NCI-H526 (cell line): ENCODE measurements around the gene MYADM.
"Not testable (repeated sequence)": the region's sequence is repeated elsewhere in the genome, so short reads cannot be mapped to it uniquely, and the experiment has no call there.

Experiments
- DNase-seq, 2 experiments: peaks; one replicate each; lab custom pipeline; 2025; lab: John Stamatoyannopoulos, UW

Gene MYADM

GRCh38 chr19:53867225-53868090 is at the start of gene MYADM:
TSS of gene MYADM (plus strand) at chr19:53867883. CDS start at chr19:53873530, 5,647 bp downstream.
- DNase-seq: peak; percentile 96 to 99

GRCh38 chr19:53818756-53819155 is 48.9 kb upstream of the MYADM start:
- DNase-seq: no peak

GRCh38 chr19:53819861-53820260 is 47.8 kb upstream of the MYADM start:
- no peak for DNase-seq

GRCh38 chr19:53823380-53824120 is 44.1 kb upstream of the MYADM start:
- no peak for DNase-seq

GRCh38 chr19:53824134-53824611 is 43.5 kb upstream of the MYADM start, which contains the start of gene NLRP12:
TSS of gene NLRP12 (minus strand) at chr19:53824314. CDS start at chr19:53824174, 140 bp downstream.
- no peak for DNase-seq

- DNase-seq: no peak
Observed at GRCh38 chr19:53826876-53827275, 40.8 kb upstream of the MYADM start.

- no peak for DNase-seq
Observed at GRCh38 chr19:53828531-53828930, 39.2 kb upstream of the MYADM start.

- DNase-seq: not testable (repeated sequence)
Observed at GRCh38 chr19:53832861-53833260, 34.8 kb upstream of the MYADM start.

- not testable (repeated sequence) for DNase-seq
Observed at GRCh38 chr19:53838446-53838845, 29.2 kb upstream of the MYADM start.

- not testable (repeated sequence) for DNase-seq
Observed at GRCh38 chr19:53840241-53840640, 27.4 kb upstream of the MYADM start.

GRCh38 chr19:53840914-53841313 is 26.8 kb upstream of the MYADM start:
- not testable (repeated sequence) for DNase-seq

GRCh38 chr19:53844849-53845246 is 22.8 kb upstream of the MYADM start:
- no peak for DNase-seq

GRCh38 chr19:53847555-53847954 is 20.1 kb upstream of the MYADM start:
- no peak for DNase-seq

- no peak for DNase-seq
Observed at GRCh38 chr19:53849237-53849676, 18.4 kb upstream of the MYADM start.

- DNase-seq: no peak
Observed at GRCh38 chr19:53853707-53854106, 14.0 kb upstream of the MYADM start.

GRCh38 chr19:53864308-53864836 is 3.3 kb upstream of the MYADM start:
- DNase-seq: peak; percentile 70 to 79

- DNase-seq: no peak
Observed at GRCh38 chr19:53865523-53865917, 2.2 kb upstream of the MYADM start.

GRCh38 chr19:53865918-53866864 is 1.5 kb upstream of the MYADM start:
- DNase-seq: peak in 1 of 2 experiments; percentile 79

- no peak for DNase-seq
Observed at GRCh38 chr19:53866865-53867224, 838 bp upstream of the MYADM start.

- DNase-seq: peak in 1 of 2 experiments; percentile 62
Observed at GRCh38 chr19:53868091-53868891, 608 bp downstream of the MYADM start.
